Endometrial microvascular endothelial cells (primary cell): ENCODE measurements around the gene PADI6. TPM values are rescaled to one million over a fixed set of nuclear protein-coding genes. Genes with fewer than 3 reads are reported as not detected.

Experiments
- in situ Hi-C: cut with HindIII; loops from 2 replicates; pipeline ENCODE4 v1.10.0; 2017; ENCODE audit warnings: low sequenced_read_pairs, low pct_unique_long_range_greater_than_20kb; ENCODE audit errors: inconsistent ontology term
- total RNA-seq: library from RNA; depleted of rRNA; stranded (reverse); fragments of >200 nt; gene quantifications from one replicate; pipeline ENCODE4 v1.2.3, GENCODE V29; 2015; ENCODE audit errors: inconsistent ontology term

The PADI6 gene
- total RNA-seq, 1 donor from 2014 or later = not detected

DNA sequence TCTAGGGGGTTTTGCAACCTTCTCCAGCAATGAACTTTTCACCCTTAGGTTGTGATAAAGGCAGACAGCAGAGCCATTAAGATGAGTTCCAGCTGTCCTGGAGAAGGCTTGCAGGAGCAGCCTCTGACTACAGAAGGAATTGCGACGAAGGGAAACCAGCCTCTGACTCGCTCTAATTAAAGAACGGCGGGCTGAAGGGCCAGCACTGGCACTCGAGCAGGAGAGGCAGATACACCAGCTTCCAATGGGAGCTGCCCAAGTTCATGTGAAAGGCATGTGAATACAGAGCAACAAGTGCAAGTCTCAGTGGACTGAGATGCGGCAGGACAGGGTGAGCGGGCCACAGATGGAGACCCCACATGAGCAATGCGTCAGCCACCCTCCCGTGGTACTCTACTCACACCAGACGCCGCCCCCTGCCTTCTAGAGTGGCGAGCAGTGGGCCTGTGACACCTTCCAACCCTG is 51.8 kb downstream of the PADI6 start:
- in situ Hi-C loops = no loop called here

DNA sequence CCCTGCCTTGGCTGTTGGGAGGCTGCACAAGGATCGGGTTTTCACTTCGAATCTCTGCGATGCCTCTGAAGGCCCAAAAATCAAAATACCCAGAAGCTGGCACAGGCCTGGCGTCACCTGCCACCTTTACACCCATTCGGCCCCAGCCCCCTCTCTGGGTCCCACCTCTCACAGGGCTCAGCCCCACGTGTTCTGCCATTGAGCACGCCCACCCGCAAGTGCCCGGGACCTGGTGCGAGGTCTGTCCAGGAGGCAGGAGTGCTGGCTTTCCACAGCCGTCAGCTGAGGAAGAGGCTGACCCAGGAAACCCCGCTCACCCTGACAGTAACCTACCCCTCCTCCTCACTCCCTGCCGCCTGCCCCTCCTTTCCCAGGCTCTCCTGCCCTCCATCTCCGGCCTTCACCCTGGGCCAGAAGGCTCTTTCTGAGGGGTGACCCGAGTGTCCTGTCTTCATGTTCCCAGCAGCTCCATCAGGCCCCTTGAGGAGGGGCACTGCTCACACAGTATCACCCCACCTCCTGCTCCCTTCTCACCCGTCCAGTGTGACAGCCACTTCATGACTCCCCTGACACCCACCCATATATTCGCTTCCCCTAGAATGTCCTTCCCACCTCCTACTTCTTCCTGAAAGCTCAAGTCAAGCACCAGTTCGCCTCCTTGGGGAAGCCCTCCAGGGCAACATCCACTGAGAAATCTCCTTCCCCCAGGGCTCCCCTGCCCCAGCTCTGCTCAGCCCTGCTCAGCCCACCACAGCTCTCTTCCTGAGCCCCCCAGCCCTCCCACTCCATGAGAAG is 54.0 kb downstream of the PADI6 start:
- in situ Hi-C loops = no loop called here

DNA sequence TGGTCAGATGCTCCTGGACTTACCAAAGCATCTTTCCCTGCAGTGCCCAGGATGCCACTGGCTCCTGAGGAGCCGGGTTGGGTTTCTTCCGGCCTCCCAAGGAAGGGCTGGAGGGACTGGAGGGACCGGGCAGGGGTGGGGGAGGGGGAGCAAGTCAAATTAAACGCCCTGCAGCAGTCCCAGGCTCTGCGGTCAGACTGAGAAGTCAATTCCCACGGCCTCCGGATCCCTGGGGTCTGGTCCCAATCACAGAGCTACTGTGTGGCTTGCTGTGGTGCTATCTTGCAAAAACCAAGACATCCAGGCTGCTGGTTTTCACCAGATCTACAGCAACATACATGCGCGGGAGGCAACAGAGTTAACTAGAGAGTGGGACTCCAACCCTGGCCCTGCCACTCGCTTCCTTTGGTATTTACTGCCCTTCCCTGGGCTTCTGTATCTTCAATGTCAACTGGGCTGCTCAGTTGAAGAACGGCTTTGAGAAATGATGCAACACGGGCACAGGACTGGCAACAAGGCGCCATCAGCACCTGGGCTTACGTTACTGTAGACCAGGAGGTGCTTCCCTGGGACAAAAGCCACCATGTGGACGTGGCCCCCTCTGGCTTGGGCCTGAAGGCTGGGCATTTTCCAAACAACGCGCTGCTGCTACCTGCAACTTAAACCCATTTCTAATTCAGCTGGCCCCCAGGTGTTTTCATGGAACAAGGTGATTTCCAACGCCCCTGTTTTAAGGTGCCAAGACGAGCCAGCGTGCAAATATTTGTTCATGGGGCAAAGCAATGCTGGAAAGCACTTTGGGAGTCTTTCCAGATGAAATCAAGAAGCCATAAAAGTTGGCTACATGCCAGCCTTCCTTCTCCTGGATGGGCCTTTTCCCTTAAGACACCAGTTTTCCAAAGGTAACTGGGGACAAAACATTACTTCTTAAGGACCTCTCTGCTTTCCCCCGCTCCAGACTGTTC is 56.0 kb downstream of the PADI6 start:
- in situ Hi-C loops = no loop called here

DNA sequence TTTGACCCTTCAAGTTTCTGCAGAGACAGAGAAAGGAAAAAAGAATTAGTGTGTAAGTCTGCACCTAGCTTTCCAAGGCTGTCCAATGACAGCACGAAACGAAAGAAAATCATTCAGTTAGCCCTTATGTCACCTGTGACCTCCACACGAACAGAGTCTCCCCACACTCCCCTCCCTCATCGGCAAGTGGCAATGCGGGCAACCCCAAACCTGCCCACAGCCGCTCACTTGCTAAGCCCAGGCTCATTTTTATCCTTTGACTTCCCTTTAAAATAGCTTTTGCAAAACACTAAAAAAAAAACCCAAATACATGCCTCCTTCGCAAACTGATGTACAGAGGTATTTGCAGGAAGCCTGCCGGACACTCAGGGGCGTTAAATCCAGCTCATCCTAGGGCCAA is 57.2 kb downstream of the PADI6 start:
- in situ Hi-C loops = no loop called here

DNA sequence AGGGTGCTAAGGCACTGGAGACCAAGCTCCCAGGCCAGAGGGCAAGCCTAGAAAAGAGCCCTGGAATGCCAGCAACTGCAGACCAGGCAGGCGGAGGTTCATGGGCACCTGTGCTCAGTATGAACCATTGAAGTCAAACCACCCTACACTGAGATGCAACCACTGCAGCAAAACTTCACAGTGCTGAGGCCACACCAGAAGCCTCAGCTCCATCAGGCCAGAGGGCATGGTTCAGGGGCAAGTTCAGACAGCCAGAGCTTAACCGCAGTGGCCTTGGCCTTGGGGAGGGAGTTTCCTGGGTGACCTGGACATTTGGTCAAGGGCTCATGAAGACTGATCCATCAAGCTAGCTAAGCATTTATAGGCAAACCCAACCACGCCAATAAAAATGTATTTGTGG is 60.4 kb downstream of the PADI6 start:
- in situ Hi-C loops = no loop called here

DNA sequence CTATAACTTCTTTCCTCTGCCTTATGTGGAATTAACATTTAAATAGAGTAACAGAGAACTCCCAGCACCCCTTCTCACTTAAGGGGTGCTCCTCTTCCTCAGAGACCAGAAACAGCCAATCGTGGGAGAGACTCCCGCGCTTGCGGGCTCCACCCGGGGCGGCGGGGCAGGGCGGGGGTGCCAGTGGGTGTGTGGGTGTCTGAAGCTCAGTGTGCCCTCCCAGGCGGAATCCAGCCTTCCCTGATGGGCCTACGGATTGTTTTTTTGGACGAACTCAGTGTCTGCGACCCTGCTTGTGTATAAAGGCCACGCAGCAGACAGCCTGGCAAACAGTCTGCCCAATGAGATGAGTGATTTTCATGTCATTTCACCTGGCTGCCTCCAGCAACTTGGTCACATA is 61.3 kb downstream of the PADI6 start:
- in situ Hi-C loops = no loop called here

DNA sequence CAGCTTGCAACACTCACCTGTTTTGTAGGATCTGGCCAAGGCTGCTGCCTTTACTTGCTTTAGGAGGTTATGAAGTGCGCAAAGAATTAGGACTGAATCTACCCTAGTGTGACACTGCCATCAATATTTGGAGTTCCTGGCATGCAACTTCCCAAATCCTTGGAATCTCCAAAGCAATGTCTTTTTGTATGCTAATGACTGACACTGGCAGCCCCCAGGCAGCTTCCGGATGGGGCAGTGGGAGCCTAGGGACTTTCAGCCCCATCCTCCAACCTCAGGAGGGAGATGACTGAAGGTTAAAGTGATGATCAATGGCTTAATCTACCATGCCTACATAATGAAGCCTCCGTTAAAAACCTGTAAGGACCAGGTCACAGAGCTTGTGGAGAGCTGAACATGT is 62.0 kb downstream of the PADI6 start:
- in situ Hi-C loops = no loop called here

DNA sequence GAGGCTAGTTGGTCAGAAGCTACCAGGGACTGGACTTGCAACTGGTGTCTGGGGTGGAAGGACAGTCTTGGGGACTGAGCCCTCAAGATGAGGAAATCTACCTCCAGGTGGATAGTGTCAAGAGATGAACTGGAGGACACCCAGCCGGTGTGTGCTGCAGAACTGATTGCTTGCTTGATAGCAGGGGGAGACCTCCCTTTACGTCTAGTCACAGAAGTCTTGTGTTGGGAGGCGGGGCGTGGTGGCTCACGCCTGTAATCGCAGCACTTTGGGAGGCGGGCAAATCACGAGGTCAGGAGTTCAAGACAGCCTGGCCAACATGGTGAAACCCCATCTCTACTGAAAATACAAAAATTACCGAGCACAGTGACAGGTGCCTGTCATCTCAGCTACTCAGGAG is 62.6 kb downstream of the PADI6 start:
- in situ Hi-C loops = no loop called here

DNA sequence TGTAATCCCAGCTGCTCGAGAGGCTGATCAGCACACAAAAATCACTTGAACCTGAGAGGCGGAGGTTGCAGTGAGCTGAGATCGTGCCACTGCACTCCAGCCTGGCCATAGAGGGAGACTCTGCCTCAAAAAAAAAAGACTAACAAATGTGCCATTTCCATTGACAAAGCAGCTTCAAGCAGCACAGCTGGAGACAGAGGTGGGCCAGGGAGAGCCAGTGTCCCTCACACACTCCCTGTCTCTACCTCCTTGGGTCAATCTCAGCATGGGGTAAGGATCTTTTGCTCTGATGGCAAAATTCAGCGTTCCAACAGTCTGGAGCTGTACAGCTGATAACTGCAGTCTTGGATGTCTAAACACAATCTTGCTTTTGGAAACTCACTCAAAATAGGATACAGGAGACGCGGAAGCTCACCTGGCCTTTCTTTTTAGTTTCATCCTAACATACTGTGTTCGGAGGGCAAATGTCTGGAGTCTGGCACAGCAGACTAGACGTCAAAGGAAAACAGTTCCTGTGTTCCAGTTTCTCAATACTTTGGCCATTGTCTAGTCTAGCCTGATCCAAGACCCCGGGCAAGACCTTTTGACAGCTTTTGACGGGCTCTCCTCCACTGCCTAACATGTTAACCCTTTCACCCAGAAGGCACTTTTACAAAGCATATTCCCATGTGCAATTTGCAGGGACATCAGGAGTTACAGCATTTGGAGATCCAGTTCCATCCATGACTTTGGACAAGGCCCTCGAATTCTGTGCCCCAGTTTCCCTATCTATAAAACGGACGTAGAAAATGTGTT is 64.6 kb downstream of the PADI6 start:
- in situ Hi-C loops = no loop called here

DNA sequence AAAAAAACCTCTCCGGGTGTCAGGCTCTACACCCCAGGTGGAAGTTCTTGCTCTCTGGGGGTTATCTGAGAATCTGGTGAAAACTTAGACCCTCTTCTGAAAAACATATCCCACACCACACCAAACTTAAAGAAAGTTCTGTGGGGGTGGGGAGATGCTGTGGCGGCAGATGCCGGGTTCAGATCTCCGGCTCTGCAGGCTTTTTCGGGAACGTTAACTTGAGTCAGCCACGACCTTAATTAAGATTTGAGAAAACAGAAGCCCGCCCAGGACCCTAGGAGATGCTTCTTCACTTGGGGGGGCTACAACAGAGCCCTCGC is 65.2 kb downstream of the PADI6 start:
- in situ Hi-C loops = no loop called here

DNA sequence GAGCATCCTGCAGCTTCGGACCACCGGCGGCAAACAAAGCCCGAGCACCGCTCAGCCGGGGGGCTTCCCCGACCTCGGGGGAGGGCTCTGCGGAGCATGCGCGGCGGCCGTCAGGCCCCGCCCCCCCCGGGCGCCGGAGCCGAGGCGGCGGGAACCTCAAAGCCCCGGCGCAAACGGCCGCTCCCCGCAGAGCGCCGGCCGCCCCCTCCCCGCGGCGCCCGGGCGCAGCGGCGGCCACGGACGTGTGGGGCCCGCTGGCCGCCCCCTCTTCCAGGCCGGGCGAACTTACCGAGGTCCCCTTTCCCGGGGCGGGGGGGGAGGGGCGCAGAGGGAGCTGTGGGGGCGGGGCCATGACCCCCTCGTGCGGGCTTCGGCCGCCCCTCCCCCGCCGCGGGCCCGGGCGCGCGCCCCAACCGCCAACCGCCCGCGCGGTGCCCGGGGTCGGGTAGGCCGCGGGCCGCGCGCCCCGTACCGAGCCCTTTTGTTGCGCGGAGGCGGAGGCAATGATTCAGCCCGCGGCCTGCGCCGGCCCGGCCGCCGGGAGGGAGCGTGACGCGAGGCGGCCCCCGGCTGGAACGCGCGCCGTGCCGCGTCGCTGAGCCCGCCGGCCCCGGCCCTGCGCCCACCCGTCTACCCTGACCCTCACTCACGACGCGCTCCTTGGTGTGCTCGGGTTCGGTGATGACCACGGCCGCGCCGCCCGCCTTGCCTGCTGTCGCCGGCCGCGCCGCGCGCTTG is 65.8 kb downstream of the PADI6 start:
- in situ Hi-C loops = no loop called here

DNA sequence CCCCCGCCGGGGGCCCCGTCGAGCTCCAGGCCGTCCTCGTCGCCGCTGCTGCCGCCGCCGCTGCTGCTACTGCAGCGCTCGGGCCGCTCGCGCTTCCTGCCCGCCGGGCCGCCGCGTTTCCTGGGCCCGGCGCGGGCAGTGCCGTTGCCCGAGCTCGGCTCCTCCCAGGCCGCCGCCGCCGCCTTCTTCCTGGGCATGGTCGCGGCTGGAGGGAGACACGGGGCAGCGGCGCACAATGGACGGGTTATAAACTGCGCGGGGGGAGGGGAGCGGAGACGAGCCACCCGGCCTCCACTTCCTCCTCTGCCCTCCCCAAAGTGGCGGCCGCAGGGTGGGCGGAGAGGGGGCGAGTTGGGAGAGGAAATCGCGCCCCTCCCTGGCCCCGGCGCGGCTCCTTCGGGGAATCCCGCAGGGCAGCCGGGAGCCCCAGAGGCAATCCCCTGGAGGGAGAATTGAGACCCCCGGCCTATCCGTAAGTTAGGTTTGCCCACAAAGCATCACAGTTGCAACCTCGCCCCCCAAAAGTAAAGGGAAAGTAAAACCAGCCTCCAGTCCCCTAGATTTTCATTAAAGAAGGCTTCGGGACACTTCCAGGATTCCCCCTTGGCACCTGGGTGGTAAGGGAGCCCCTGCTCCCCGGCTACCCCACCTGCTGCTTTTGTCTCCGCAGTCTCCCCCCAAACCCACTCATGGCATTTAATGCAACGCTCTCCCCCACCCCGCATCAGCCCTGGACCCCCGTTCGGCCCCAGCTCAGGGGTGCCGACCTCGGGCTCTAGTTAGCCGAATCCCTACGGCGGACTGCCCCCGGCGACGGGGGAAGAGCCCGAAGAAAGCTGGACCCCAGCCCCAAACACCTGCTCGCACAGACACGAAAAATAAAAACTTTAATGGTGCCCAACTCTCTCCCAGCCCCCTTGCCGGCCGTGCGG is 66.6 kb downstream of the PADI6 start:
- in situ Hi-C loops = no loop called here

DNA sequence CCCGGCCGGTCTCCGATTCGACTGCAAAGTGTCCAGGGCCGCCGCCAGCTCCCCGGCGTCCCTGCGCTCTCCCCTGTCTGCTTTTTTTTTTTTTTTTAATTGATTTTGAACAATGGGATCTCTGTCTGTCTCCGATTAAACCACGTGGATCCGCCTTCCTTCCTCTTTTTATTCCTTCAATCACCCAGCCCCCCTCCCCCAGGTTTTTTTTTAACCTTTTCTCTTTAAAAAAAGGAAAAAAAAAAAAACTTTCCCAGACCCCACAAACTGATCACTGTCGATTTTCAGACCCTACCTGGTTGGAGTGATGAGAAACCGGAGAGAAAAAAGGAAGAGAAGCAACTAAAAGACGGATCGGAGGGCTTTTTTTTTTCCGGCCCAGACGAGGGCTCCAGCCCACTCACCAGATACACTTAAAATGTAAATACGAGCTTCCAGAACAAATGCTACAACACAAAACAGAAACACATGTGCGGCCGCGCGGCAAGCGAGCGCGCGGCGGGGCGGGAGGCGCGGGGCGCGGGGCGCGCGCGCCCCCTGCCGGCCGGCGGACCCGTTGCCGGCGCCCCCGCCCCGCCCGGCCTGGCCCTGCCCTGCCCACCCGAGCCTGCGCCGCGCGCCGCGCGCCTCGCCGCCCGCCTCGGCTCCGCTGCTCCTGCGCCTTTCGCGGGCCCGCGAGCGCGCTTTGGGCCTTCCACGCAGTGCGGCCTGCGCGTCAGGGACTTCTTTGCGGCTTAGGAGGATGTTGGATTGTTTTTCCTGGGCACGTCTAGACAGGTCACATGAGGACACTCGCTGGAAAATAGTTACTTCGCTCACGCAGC is 67.5 kb downstream of the PADI6 start, which contains the start of gene RCC2:
RCC2 (minus strand) TSS at position 428 of the 824 bp plus-strand sequence. CDS start 1,163 bp downstream, outside the sequence.
- in situ Hi-C loops = no loop called here

DNA sequence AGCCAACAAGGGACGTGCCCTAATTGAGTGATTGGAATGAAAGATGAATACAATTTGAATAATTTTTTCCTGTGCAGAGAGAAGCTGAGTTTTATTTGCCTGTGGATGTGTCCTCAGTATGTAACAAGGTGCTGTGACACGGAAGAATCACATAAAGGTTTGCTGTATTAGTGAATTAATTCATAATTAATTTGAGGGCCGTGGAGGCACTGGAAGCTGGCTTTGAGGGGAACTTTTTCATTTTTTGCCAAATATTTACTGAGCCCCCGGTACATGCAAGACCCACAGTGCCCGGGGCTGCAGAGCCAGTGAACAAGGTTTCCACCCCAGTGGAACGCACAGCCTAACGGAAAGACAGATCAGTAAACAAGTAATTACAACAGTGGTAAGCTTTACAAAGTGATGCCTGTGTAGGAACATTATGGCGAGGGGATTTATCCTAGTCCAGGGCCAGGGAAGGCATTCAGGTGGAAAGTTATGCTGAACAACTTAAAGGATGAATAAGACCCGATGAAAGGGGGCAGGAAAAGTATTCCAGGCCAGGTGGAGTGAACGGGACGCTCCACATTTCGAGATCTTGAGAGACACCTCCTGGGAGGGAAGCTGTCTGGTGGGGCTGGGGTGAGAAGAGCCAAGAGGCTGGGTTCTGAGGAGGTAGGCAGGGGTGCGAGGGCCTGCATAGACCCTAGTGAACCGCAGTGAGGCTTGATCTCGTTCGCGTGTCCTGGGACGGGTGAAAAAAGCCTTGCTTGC is 68.3 kb downstream of the PADI6 start:
- in situ Hi-C loops = no loop called here

DNA sequence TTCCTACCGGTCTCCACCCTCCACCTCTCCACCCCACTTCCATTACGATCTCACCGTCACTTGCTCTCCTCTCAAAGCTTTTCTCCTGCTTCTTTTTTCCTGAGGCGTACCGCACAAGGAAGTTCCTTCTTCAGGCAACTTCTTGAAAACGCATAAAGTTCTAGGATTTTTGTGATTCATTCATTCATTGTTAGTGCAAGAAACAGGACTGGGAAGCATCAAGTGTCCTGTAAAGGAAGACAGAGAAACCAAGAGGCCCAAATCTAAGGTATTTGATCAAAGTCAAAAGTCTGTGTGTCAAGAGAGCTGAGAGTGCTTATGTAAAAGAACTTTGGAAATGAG is 68.8 kb downstream of the PADI6 start:
- in situ Hi-C loops = no loop called here

DNA sequence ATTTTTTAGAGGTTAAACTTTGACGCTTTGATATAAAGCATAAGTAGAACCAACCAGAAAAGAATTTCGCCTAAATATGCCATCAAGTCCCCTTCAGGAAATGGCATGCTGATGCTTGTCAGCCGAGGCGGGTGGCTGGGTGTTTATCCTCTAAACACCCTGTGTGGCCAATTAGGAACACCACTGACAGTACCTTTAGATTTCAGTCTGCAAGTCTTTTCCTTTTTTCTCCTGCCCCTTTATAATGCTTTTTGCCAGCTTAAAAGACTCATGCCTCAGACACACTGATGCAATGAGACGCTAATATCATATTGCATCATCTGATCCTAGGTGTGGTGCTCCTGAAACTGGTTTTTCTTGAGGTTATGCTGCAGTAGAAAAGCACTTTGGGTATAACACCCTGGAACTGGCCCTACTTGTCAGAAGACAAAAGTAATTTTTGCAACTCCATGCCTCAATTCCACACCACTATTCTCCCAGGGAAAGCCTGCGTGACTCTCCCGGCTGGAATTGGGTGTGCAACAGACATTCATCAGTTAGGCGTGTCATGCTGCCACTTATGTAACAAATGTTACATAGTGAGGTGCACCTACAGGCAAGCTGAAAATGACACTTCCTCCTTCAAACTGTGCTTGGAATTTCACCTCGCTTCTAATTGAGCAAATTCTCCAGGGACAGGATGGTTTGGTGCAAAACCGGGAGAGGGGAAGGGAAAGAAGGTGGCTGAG is 69.4 kb downstream of the PADI6 start:
- in situ Hi-C loops = no loop called here
